H1 (cell line): ENCODE measurements around the gene DIAPH2. TPM values are rescaled to one million over a fixed set of nuclear protein-coding genes. Genes with fewer than 3 reads are reported as not detected.
A peak's percentile ranks its signal among the peaks of the same experiment; 100 is the strongest.

ENCODE experiments used
- CTCF ChIA-PET: fragments of 300-600 bp; sonication (Branson Sonifier 250); formaldehyde crosslinking; loops from one replicate; lab custom pipeline; 2021; ENCODE audit not compliant: partially characterized antibody; lab: Charles Lee
- POLR2A ChIA-PET: fragments of 300-600 bp; sonication (Branson Sonifier 250); formaldehyde crosslinking; loops from one replicate; lab custom pipeline; 2021; ENCODE audit warnings: inconsistent platforms; ENCODE audit not compliant: partially characterized antibody; lab: Charles Lee
- DNase-seq, 2 experiments: peaks; one replicate each; pipeline versions ENCODE4 v3.0.0 to v3.0.0-alpha.2; 2010 to 2022; ENCODE audit warnings: low spot score in 2 of 2, low read depth in 1 of 2, mixed read lengths in 1 of 2
- FAIRE-seq: peaks from 2 replicates; lab custom pipeline; 2011; peaks lifted over from hg19 to GRCh38; lab: Jason Lieb, UNC
- H2AFZ ChIP-seq: 2 replicates; pipeline ENCODE4 v1.8.1; 2012; ENCODE audit warnings: low read length, inconsistent platforms
- H2AK5ac ChIP-seq: 2 replicates; pipeline ENCODE4 v1.6.1; 2013; ENCODE audit warnings: low read depth, low read length
- H2BK120ac ChIP-seq: replicated peaks from 2 replicates; pipeline ENCODE3; 2013; ENCODE audit warnings: low read depth, low read length, inconsistent platforms
- H2BK12ac ChIP-seq: 2 replicates; pipeline ENCODE4 v1.6.1; 2013; ENCODE audit warnings: low read depth, low read length
- H2BK15ac ChIP-seq: 2 replicates; pipeline ENCODE4 v1.6.1; 2013; ENCODE audit warnings: low read length
- H2BK20ac ChIP-seq: 2 replicates; pipeline ENCODE4 v1.6.1; 2013; ENCODE audit warnings: low read length
- H2BK5ac ChIP-seq: 2 replicates; pipeline ENCODE4 v1.6.1; 2013; ENCODE audit warnings: low read depth, low read length
- H3K14ac ChIP-seq: 2 replicates; pipeline ENCODE4 v1.6.1; 2013; ENCODE audit warnings: inconsistent platforms; ENCODE audit not compliant: insufficient read length
- H3K18ac ChIP-seq: 2 replicates; pipeline ENCODE4 v1.6.1; 2013; ENCODE audit warnings: low read length; ENCODE audit errors: extremely low read depth
- H3K23ac ChIP-seq: 2 replicates; pipeline ENCODE4 v1.6.1; 2013; ENCODE audit warnings: inconsistent platforms; ENCODE audit not compliant: insufficient read length
- H3K23me2 ChIP-seq: 2 replicates; pipeline ENCODE4 v1.6.1; 2013; ENCODE audit warnings: low read depth, low read length
- H3K27ac ChIP-seq: 2 replicates; pipeline ENCODE4 v1.6.1; 2011; ENCODE audit warnings: low read depth, low read length, inconsistent platforms
- H3K27me3 ChIP-seq, 4 experiments: replicated peaks in 1 of 4; 1 replicate in 1 of 4; 2 replicates in 3 of 4; pipeline versions ENCODE4 v1.6.1 to v1.8.1; 2011 to 2013; ENCODE audit warnings: low read length in 3 of 4, mild to moderate bottlenecking in 3 of 4, inconsistent platforms in 2 of 4, mixed read lengths in 2 of 4, moderate library complexity in 1 of 4; ENCODE audit not compliant: control insufficient read depth in 3 of 4, insufficient read depth in 3 of 4; ENCODE audit errors: extremely low read depth in 1 of 4
- H3K36me3 ChIP-seq, 4 experiments: 2 replicates each; pipeline versions ENCODE4 v1.6.1 to v1.8.1; 2011 to 2013; ENCODE audit warnings: mild to moderate bottlenecking in 4 of 4, low read length in 3 of 4, moderate library complexity in 2 of 4, control low read depth in 1 of 4, inconsistent platforms in 1 of 4; ENCODE audit not compliant: insufficient read depth in 4 of 4, control insufficient read depth in 2 of 4
- H3K4ac ChIP-seq: replicated peaks from 2 replicates; pipeline ENCODE3; 2013; ENCODE audit warnings: low read length, low read depth, mixed read lengths, inconsistent platforms; ENCODE audit not compliant: insufficient read length
- H3K4me1 ChIP-seq, 4 experiments: replicated peaks in 1 of 4; 1 replicate in 1 of 4; 2 replicates in 3 of 4; pipeline versions ENCODE4 v1.6.1 to v1.8.1; 2011 to 2013; ENCODE audit warnings: low read length in 3 of 4, inconsistent platforms in 2 of 4, mixed read lengths in 1 of 4; ENCODE audit not compliant: insufficient read depth in 4 of 4, control insufficient read depth in 3 of 4
- H3K4me2 ChIP-seq, 2 experiments: 2 replicates each; pipeline versions ENCODE4 v1.6.1 to v1.8.1; 2011 to 2013; ENCODE audit warnings: low read depth in 2 of 2, low read length in 2 of 2, control low read depth in 1 of 2, inconsistent platforms in 1 of 2, mild to moderate bottlenecking in 1 of 2; ENCODE audit not compliant: insufficient read depth in 1 of 2
- H3K4me3 ChIP-seq, 4 experiments: fragments of 200-600, 300-600 bp in 1 of 4; sonication (generic), shearing (Covaris generic), sonication (Bioruptor Twin) in 1 of 4; 2 replicates each; pipeline versions ENCODE4 v1.5.1 to v1.8.1; 2011 to 2016; ENCODE audit warnings: low read length in 4 of 4, low read depth in 3 of 4, control low read depth in 2 of 4, inconsistent platforms in 2 of 4, mild to moderate bottlenecking in 2 of 4, mixed read lengths in 1 of 4, moderate library complexity in 1 of 4; ENCODE audit not compliant: insufficient read depth in 2 of 4; ENCODE audit errors: extremely low read depth in 1 of 4
- H3K56ac ChIP-seq: replicated peaks from 2 replicates; pipeline ENCODE3; 2013; ENCODE audit warnings: low read depth, mild to moderate bottlenecking, mixed read lengths, low read length, inconsistent platforms; ENCODE audit not compliant: insufficient read length
- H3K79me1 ChIP-seq: 2 replicates; pipeline ENCODE4 v1.6.1; 2013; ENCODE audit warnings: low read depth, low read length, control low read depth
- H3K79me2 ChIP-seq, 2 experiments: 2 replicates each; pipeline versions ENCODE4 v1.6.1 to v1.8.1; 2012 to 2013; ENCODE audit warnings: low read length in 2 of 2, mild to moderate bottlenecking in 2 of 2, inconsistent platforms in 1 of 2; ENCODE audit not compliant: insufficient read depth in 2 of 2, control insufficient read depth in 1 of 2
- H3K9ac ChIP-seq, 4 experiments: replicated peaks in 1 of 4; 1 replicate in 1 of 4; 2 replicates in 3 of 4; pipeline versions ENCODE4 v1.6.1 to v1.8.1; 2011 to 2013; ENCODE audit warnings: low read depth in 3 of 4, low read length in 3 of 4, control low read depth in 2 of 4, mild to moderate bottlenecking in 2 of 4, moderate library complexity in 2 of 4, inconsistent platforms in 1 of 4; ENCODE audit errors: extremely low read depth in 1 of 4
- H3K9me3 ChIP-seq, 2 experiments: 2 replicates each; pipeline versions ENCODE4 v1.6.1 to v1.8.1; 2012 to 2013; ENCODE audit warnings: mild to moderate bottlenecking in 2 of 2, moderate library complexity in 2 of 2, control low read depth in 1 of 2, inconsistent platforms in 1 of 2, low read depth in 1 of 2, low read length in 1 of 2, mixed read lengths in 1 of 2; ENCODE audit not compliant: insufficient read depth in 2 of 2
- H4K20me1 ChIP-seq, 2 experiments: replicated peaks in 1 of 2; 2 replicates each; pipeline versions ENCODE3 to v1.8.1; 2011 to 2013; ENCODE audit warnings: inconsistent platforms in 2 of 2, low read length in 2 of 2, mild to moderate bottlenecking in 1 of 2; ENCODE audit not compliant: insufficient read depth in 2 of 2, control insufficient read depth in 1 of 2
- H4K5ac ChIP-seq: 2 replicates; pipeline ENCODE4 v1.6.1; 2013; ENCODE audit warnings: low read length, low read depth, mixed read lengths, inconsistent platforms; ENCODE audit not compliant: insufficient read length
- H4K8ac ChIP-seq: 2 replicates; pipeline ENCODE4 v1.8.0; 2013; ENCODE audit warnings: mild to moderate bottlenecking, moderate library complexity, low read length, inconsistent platforms; ENCODE audit not compliant: insufficient read depth; ENCODE audit errors: extremely low read depth
- H4K91ac ChIP-seq: replicated peaks from 2 replicates; pipeline ENCODE3; 2013; ENCODE audit warnings: low read length, mixed read lengths, inconsistent platforms; ENCODE audit not compliant: insufficient read length
- CBX5 ChIP-seq: fragments of 300-800, 300-1000 bp; sonication (generic); IDR thresholded peaks from 2 replicates; pipeline ENCODE4 v1.7.1; 2016; ENCODE audit warnings: antibody characterized with exemption, low read length, low read depth
- CBX8 ChIP-seq: fragments of 300-800, 300-1000 bp; sonication (generic); IDR thresholded peaks from 2 replicates; pipeline ENCODE4 v1.7.1; 2016; ENCODE audit warnings: low read depth, low read length, borderline replicate concordance
- EP300 ChIP-seq, 2 experiments: IDR thresholded peaks; 1 replicate in 1 of 2; 2 replicates in 1 of 2; pipeline ENCODE4 v1.6.1; 2011 to 2012; ENCODE audit warnings: low read depth in 2 of 2, low read length in 2 of 2, mild to moderate bottlenecking in 2 of 2, borderline replicate concordance in 1 of 2, inconsistent platforms in 1 of 2, moderate library complexity in 1 of 2
- EZH2 ChIP-seq: fragments of 200-600 bp; sonication (generic); IDR thresholded peaks from 2 replicates; pipeline ENCODE4 v1.7.1; 2012; ENCODE audit warnings: low read depth, mild to moderate bottlenecking, moderate library complexity, low read length, inconsistent platforms; ENCODE audit not compliant: severe bottlenecking
- GTF2F1 ChIP-seq: IDR thresholded peaks from 2 replicates; pipeline ENCODE4 v1.6.1; 2012; ENCODE audit warnings: low read depth, low read length, improper control_type of control experiment, borderline replicate concordance
- HDAC2 ChIP-seq, 2 experiments: fragments of 300-600 bp in 1 of 2; sonication (generic) in 1 of 2; IDR thresholded peaks; 2 replicates each; pipeline ENCODE4 v1.6.1; 2011 to 2012; ENCODE audit warnings: low read depth in 2 of 2, low read length in 2 of 2, mild to moderate bottlenecking in 2 of 2, moderate library complexity in 2 of 2, borderline replicate concordance in 1 of 2, inconsistent platforms in 1 of 2
- NRF1 ChIP-seq: IDR thresholded peaks from 2 replicates; pipeline ENCODE4 v1.6.1; 2011; ENCODE audit warnings: mild to moderate bottlenecking, low read depth, low read length, improper control_type of control experiment
- TBP ChIP-seq: IDR thresholded peaks from 2 replicates; pipeline ENCODE4 v1.6.1; 2011; ENCODE audit warnings: low read depth, low read length, improper control_type of control experiment
- WGBS, 2 experiments: shearing (Covaris generic) in 1 of 2; methylation state at CpG; one replicate each; pipeline versions ENCODE4 v1.1.6 to v1.1.7; 2013 to 2015; ENCODE audit warnings: low lambda C conversion rate in 2 of 2, mixed read lengths in 2 of 2, inconsistent platforms in 1 of 2, low coverage in 1 of 2, missing lambda C conversion rate in 1 of 2; ENCODE audit not compliant: insufficient replicate concordance in 2 of 2, insufficient coverage in 1 of 2, insufficient read length in 1 of 2; ENCODE audit errors: extremely low coverage in 1 of 2, missing lambda C conversion rate in 1 of 2; 5-methylcytosine and 5-hydroxymethylcytosine counted together
- polyA plus RNA-seq, 7 experiments: library from polyadenylated mRNA; depleted of rRNA in 3 of 7; stranded (reverse) in 5 of 7; unstranded in 2 of 7; fragments of >200 nt in 5 of 7; fragments of 200-250 nt in 2 of 7; gene quantifications; 1 replicate in 5 of 7; 2 replicates in 1 of 7; 4 replicates in 1 of 7; pipeline versions ENCODE4 v1.2.1 to v1.2.3, GENCODE V29; 2011 to 2013; ENCODE audit warnings: missing spikeins in 2 of 7, mixed read lengths in 2 of 7
- total RNA-seq: library from RNA; stranded (reverse); fragmentation: NEBNext Ultra II Directional; extraction: Animal tissue kit (Norgen Biotek cat#: 25700); gene quantifications from 2 replicates; pipeline ENCODE4 v1.2.1, GENCODE V29; 2021
- TF ChIP-seq, protein P1 (sequence below): IDR thresholded peaks from 2 replicates; pipeline ENCODE4 v1.6.1; 2011; ENCODE audit warnings: low read length, improper control_type of control experiment

DIAPH2 gene
- total and polyA plus RNA-seq, 2 of the 8 experiments (the other 6 are each of a cell fraction or from before 2014, with no cell fraction given) = 4.4 to 24.3 TPM

DNA sequence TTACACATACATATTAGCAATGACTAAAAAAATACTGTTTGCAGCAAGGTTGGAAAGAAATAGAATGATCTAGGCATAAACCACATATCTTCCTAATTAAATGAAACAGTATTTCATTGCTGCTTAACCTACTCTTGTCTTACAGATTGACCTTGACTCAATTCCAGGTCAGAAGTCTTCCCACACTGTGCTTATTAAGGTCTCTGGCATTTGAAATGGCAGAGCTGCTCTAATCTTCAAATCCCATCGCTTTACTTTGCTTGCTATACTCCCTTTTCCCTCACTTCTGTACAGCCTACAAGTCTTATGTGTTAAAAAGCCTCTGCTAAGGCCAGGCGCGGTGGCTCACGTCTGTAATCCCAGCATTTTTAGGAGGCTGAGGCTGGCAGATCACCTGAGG is 623.5 kb downstream of the DIAPH2 start:
- Histone ChIP-seq H4K8ac (no peak overlapping the region), H2BK5ac (no peak overlapping the region; the same call in 1 of the 2 replicates), H3K23ac (no peak overlapping the region), H3K4ac (no peak overlapping the region), H3K79me2 (peaks cover 5 to 22% of the 10 kb centered on the region in 2 experiments; a peak in 3 of 4 replicates), H3K27me3 (no peaks in the 10 kb centered on the region), H2BK20ac (no peak overlapping the region), H2BK120ac (peak overlapping the region; percentile 64), H3K4me3 (no peak overlapping the region), H2BK12ac (no peak overlapping the region), H3K18ac (no peak overlapping the region), H3K79me1 (no peaks in the 10 kb centered on the region), H3K36me3 (no peaks in the 10 kb centered on the region), H3K56ac (no peak overlapping the region), H3K9me3 (no peaks in the 10 kb centered on the region), H3K9ac (no peak overlapping the region), H4K5ac (no peak overlapping the region), H3K27ac (no peak overlapping the region), H4K20me1 (no peaks in the 10 kb centered on the region), H3K4me1 (no peaks in the 10 kb centered on the region; a peak in 1 of 7 replicates), H4K91ac (no peak overlapping the region), H3K14ac (no peak overlapping the region), H2BK15ac (no peak overlapping the region), H2AFZ (no peak overlapping the region), H3K23me2 (0 out of 2 replicates have a peak, but pooled peaks cover 3% of the 10 kb centered on the region), H2AK5ac (no peak overlapping the region), H3K4me2 (no peak overlapping the region)
- WGBS, 2 experiments = 89% methylated on average over 3 of the region's 4 CpGs; no CpG with 5 or more reads in 1 of the 2 experiments
- POLR2A ChIA-PET = no interaction called here
- no peak for TF ChIP-seq GTF2F1
- TF ChIP-seq CBX8 = no peak
- no peak for TF ChIP-seq CBX5
- TF ChIP-seq TBP = no peak
- TF ChIP-seq EZH2 = no peak
- TF ChIP-seq HDAC2 (IDR thresholded peaks at IDR 0.05; ENCODE audit: borderline replicate concordance in 1 of 2, low read depth in 2 of 2, low read length in 2 of 2) = no peak
- TF ChIP-seq EP300 (IDR thresholded peaks at IDR 0.05; ENCODE audit: borderline replicate concordance in 1 of 2, low read depth in 2 of 2, low read length in 2 of 2) = no peak
- TF ChIP-seq, protein P1, sequence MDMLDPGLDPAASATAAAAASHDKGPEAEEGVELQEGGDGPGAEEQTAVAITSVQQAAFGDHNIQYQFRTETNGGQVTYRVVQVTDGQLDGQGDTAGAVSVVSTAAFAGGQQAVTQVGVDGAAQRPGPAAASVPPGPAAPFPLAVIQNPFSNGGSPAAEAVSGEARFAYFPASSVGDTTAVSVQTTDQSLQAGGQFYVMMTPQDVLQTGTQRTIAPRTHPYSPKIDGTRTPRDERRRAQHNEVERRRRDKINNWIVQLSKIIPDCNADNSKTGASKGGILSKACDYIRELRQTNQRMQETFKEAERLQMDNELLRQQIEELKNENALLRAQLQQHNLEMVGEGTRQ = no peak
- TF ChIP-seq NRF1 = no peak
- FAIRE-seq (no peak), DNase-seq (no peak)
- CTCF ChIA-PET = no interaction called here
